Measurements from ENCODE around the gene C1S. TPM values are rescaled to one million over a fixed set of nuclear protein-coding genes. Genes with fewer than 3 reads are reported as not detected.
"Not testable (repeated sequence)": the region's sequence is repeated elsewhere in the genome, so short reads cannot be mapped to it uniquely, and the experiment has no call there.

The C1S gene
- total and polyA plus RNA-seq, 9 of the 15 experiments (the other 6 are each of a cell fraction or from before 2014, with no cell fraction given): 0.08 to 0.84 (median 0.27) TPM

GRCh38 chr12:7035463-7035862 is 25.1 kb upstream of the C1S start (continued):
- no peak for TF ChIP-seq MGA (IDR thresholded peaks at IDR 0.05)
- no peak for TF ChIP-seq ZNF583 (CRISPR knock-in tag; IDR thresholded peaks at IDR 0.05)
- TF ChIP-seq HMGXB4 (CRISPR knock-in tag; IDR thresholded peaks at IDR 0.05): no peak
- no peak for TF ChIP-seq ZNF551 (CRISPR knock-in tag; IDR thresholded peaks at IDR 0.05)
- no peak for TF ChIP-seq VEZF1 (CRISPR knock-in tag; IDR thresholded peaks at IDR 0.05)
- no peak for TF ChIP-seq PHB (CRISPR knock-in tag; IDR thresholded peaks at IDR 0.05)

- H3K36me3 ChIP-seq (ENCODE audit: control insufficient read depth, insufficient read depth, low read length); H3K9me1 ChIP-seq (ENCODE audit: control insufficient read depth, insufficient read depth, low read length); H3K27me3 ChIP-seq (ENCODE audit: control insufficient read depth in 2 of 2, insufficient read depth in 2 of 2, low read length in 2 of 2); intact Hi-C loops (cut with micrococcal nuclease); H4K20me1 ChIP-seq (replicated peaks; ENCODE audit: control insufficient read depth, insufficient read depth, low read length); BruUV-seq (replicated peaks); ATAC-seq; H2AFZ ChIP-seq (ENCODE audit: low read depth, low read length); CTCF ChIA-PET (ENCODE audit: low intra/inter-chr PET ratio); H3K9me3 ChIP-seq (replicated peaks; ENCODE audit: control insufficient read depth, insufficient read depth, low read depth, low read length); H3K9ac ChIP-seq (ENCODE audit: insufficient read depth in 1 of 2, low read depth in 2 of 2, low read length in 2 of 2); H3K4me3 ChIP-seq; H3K79me2 ChIP-seq (ENCODE audit: control insufficient read depth, insufficient read depth, low read length); DNase-seq (ENCODE audit: extremely low read depth in 1 of 4, low spot score in 3 of 4); H3K4me2 ChIP-seq (ENCODE audit: insufficient read depth, low read length); H3K27ac ChIP-seq (ENCODE audit: extremely low read depth, low read depth, low read length); in situ Hi-C loops (cut with MboI); FAIRE-seq; POLR2A ChIA-PET: not testable (repeated sequence)
- peaks cover 7 to 29% of the 10 kb centered on the region in 2 experiments; a peak in 3 of 5 replicates for H3K4me1 ChIP-seq (replicated peaks in 1 of 2; ENCODE audit: control insufficient read depth in 2 of 2, insufficient read depth in 2 of 2, low read length in 2 of 2)
- WGBS (ENCODE audit: insufficient coverage, low coverage, missing lambda C conversion rate): 100% methylated on average over 1 of the region's 32 CpGs
Observed at GRCh38 chr12:7037411-7037810, 23.1 kb upstream of the C1S start.

Data from K562 (cell line).